ENCODE results near the gene MSH5. TPM values are rescaled to one million over a fixed set of nuclear protein-coding genes. Genes with fewer than 3 reads are reported as not detected.

Gene MSH5
- total RNA-seq, 2 donors from 2014 or later, result 18.7 to 26.9 TPM

GRCh38 chr6:31727034-31727716, 12.6 kb upstream of the MSH5 start:
- ATAC-seq, result peak; percentile 21
- no peak for DNase-seq
- intact Hi-C loops (cut with DNase I, micrococcal nuclease), result no loop called here

GRCh38 chr6:31727717-31728671, 11.8 kb upstream of the MSH5 start:
- ATAC-seq (no peak), DNase-seq (no peak)
- intact Hi-C loops (cut with DNase I, micrococcal nuclease), result no loop called here

GRCh38 chr6:31728767-31729514, 10.9 kb upstream of the MSH5 start, which contains the start of gene DDAH2:
Gene DDAH2 (minus strand): TSS chr6:31729299. CDS start chr6:31729161, 138 bp downstream.
- DNase-seq, result peak; percentile 48 to 54
- intact Hi-C loops (cut with DNase I, micrococcal nuclease), result no loop called here
- peak; percentile 59 for ATAC-seq

- intact Hi-C loops (cut with DNase I, micrococcal nuclease), result no loop called here
- DNase-seq (peak; percentile 95 to 97), ATAC-seq (peak; percentile 78)
Measured at GRCh38 chr6:31729515-31729978, 10.3 kb upstream of the MSH5 start.

- ATAC-seq (peak; percentile 64), DNase-seq (peak; percentile 90 to 93)
- intact Hi-C loops (cut with DNase I, micrococcal nuclease), result no loop called here
Measured at GRCh38 chr6:31729979-31730630, 9.7 kb upstream of the MSH5 start.

GRCh38 chr6:31730631-31731086, 9.1 kb upstream of the MSH5 start:
- intact Hi-C loops (cut with DNase I, micrococcal nuclease), result no loop called here
- DNase-seq (no peak), ATAC-seq (no peak)

- no peak for DNase-seq
- no peak for ATAC-seq
- intact Hi-C loops (cut with DNase I, micrococcal nuclease), result no loop called here
Measured at GRCh38 chr6:31732029-31732428, 7.8 kb upstream of the MSH5 start.

GRCh38 chr6:31733734-31734133, 6.1 kb upstream of the MSH5 start:
- no peak for DNase-seq
- intact Hi-C loops (cut with DNase I, micrococcal nuclease), result no loop called here
- ATAC-seq, result no peak

GRCh38 chr6:31734247-31734820, 5.5 kb upstream of the MSH5 start:
- DNase-seq, result no peak
- intact Hi-C loops (cut with DNase I, micrococcal nuclease), result no loop called here
- ATAC-seq, result no peak

GRCh38 chr6:31734821-31735406, 4.9 kb upstream of the MSH5 start:
- intact Hi-C loops (cut with DNase I, micrococcal nuclease), result loop anchor here in 1 of 2 donors (5.0 kb wide), 1 partner anchor 97 kb away; no protein-coding TSS in a partner anchor
- ATAC-seq (peak; percentile 34), DNase-seq (peak; percentile 76 to 79)

- ATAC-seq (peak; percentile 44), DNase-seq (peak; percentile 89 to 93)
- intact Hi-C loops (cut with DNase I, micrococcal nuclease), result loop anchor here in 1 of 2 donors (5.0 kb wide), 1 partner anchor 96 kb away; no protein-coding TSS in a partner anchor
Measured at GRCh38 chr6:31736021-31736767, 3.6 kb upstream of the MSH5 start, which contains the start of gene CLIC1. Gene CLIC1 (minus strand): TSS chr6:31736530. CDS start chr6:31736300, 230 bp downstream.

- intact Hi-C loops (cut with DNase I, micrococcal nuclease), result loop anchor here in 1 of 2 donors (5.0 kb wide), 1 partner anchor 95 kb away; no protein-coding TSS in a partner anchor
- ATAC-seq, result no peak
- DNase-seq, result peak in 1 of 2 donors; percentile 46
Measured at GRCh38 chr6:31736768-31737314, 3.0 kb upstream of the MSH5 start.

- peak; percentile 58 to 71 for DNase-seq
- peak; percentile 5 for ATAC-seq
- intact Hi-C loops (cut with DNase I, micrococcal nuclease), result loop anchor here in 1 of 2 donors (5.0 kb wide), 1 partner anchor 95 kb away; no protein-coding TSS in a partner anchor
Measured at GRCh38 chr6:31737315-31737990, 2.4 kb upstream of the MSH5 start.

GRCh38 chr6:31737991-31738979, 1.5 kb upstream of the MSH5 start:
- DNase-seq (peak; percentile 82 to 85), ATAC-seq (peak; percentile 45)
- intact Hi-C loops (cut with DNase I, micrococcal nuclease), result loop anchor here in 1 of 2 donors (5.0 kb wide), 1 partner anchor 94 kb away; no protein-coding TSS in a partner anchor

Data from left colon (tissue), 2 donors.